NT2/D1 (cell line): ENCODE measurements around the gene CFAP65.

Source experiments
- DNase-seq: peaks from one replicate; pipeline ENCODE4 v3.0.0-alpha.2; 2011; ENCODE audit warnings: low read depth, low spot score
- H3K27me3 ChIP-seq: 2 replicates; pipeline ENCODE4 v1.6.0; 2011; ENCODE audit warnings: mild to moderate bottlenecking; ENCODE audit not compliant: insufficient read length, insufficient read depth
- H3K36me3 ChIP-seq: 2 replicates; pipeline ENCODE4 v1.6.1; 2011; ENCODE audit warnings: mild to moderate bottlenecking, low read length, mixed read lengths; ENCODE audit not compliant: insufficient read depth, insufficient read length
- H3K4me1 ChIP-seq: 2 replicates; pipeline ENCODE4 v1.5.1; 2011; ENCODE audit not compliant: insufficient read depth, insufficient read length
- H3K4me3 ChIP-seq: 2 replicates; pipeline ENCODE4 v1.5.1; 2011; ENCODE audit warnings: low read depth; ENCODE audit not compliant: insufficient read length
- H3K9ac ChIP-seq: 2 replicates; pipeline ENCODE4 v1.6.0; 2011; ENCODE audit warnings: low read depth; ENCODE audit not compliant: insufficient read length
- H3K9me3 ChIP-seq: 2 replicates; pipeline ENCODE4 v1.5.1; 2011; ENCODE audit warnings: mild to moderate bottlenecking, low read length; ENCODE audit not compliant: insufficient read depth
- SUZ12 ChIP-seq: IDR thresholded peaks from 2 replicates; pipeline ENCODE4 v1.6.1; 2011; ENCODE audit not compliant: insufficient read length, insufficient read depth; ENCODE audit errors: extremely low read depth
- YY1 ChIP-seq: IDR thresholded peaks from 2 replicates; pipeline ENCODE4 v1.6.1; 2011; ENCODE audit not compliant: insufficient read length, insufficient read depth
- ZNF274 ChIP-seq: IDR thresholded peaks from 2 replicates; pipeline ENCODE4 v1.6.1; 2011; ENCODE audit warnings: mild to moderate bottlenecking, low read depth, low read length

The CFAP65 gene

GRCh38 chr2:218985021-218985324 lies 56.3 kb downstream of the CFAP65 start, which contains the start of gene FEV:
Gene FEV, minus strand, starts transcription at chr2:218985184. Its CDS starts 109 bp downstream, at chr2:218985075.
- Histone ChIP-seq H3K27me3 (peaks cover 96% of the 10 kb centered on the region), H3K4me3 (peak within 1 kb of the TSS; percentile 41)

GRCh38 chr2:218984239-218985020 lies 56.9 kb downstream of the CFAP65 start:
- TF ChIP-seq YY1 (no peak), SUZ12 (peak; percentile 95), ZNF274 (no peak)
- Histone ChIP-seq H3K36me3 (no peaks in the 10 kb centered on the region), H3K4me1 (peaks cover 20% of the 10 kb centered on the region), H3K9me3 (no peaks in the 10 kb centered on the region), H3K9ac (peak overlapping the region; percentile 37), H3K4me3 (peak overlapping the region; percentile 41), H3K27me3 (peaks cover 95% of the 10 kb centered on the region)
- no peak for DNase-seq

More at GRCh38 chr2:218985021-218985324, 56.3 kb downstream of the CFAP65 start, which contains the start of gene FEV:
- TF ChIP-seq SUZ12: peak; percentile 92
- TF ChIP-seq YY1: no peak
- no peak for TF ChIP-seq ZNF274
- Histone ChIP-seq H3K4me1 (peaks cover 20% of the 10 kb centered on the region), H3K9ac (peak within 1 kb of the TSS; percentile 37), H3K36me3 (no peaks in the 10 kb centered on the region), H3K9me3 (no peaks in the 10 kb centered on the region)
- no peak for DNase-seq

- peaks cover 93% of the 10 kb centered on the region for H3K27me3 ChIP-seq
- peaks cover 22% of the 10 kb centered on the region for H3K4me1 ChIP-seq
- H3K4me3 ChIP-seq: no peak overlapping the region
Measured at GRCh38 chr2:218983934-218984238, 57.4 kb downstream of the CFAP65 start.

GRCh38 chr2:218983263-218983933 lies 57.9 kb downstream of the CFAP65 start:
- no peak overlapping the region for H3K4me3 ChIP-seq
- peaks cover 22% of the 10 kb centered on the region for H3K4me1 ChIP-seq

More at GRCh38 chr2:218983934-218984238, 57.4 kb downstream of the CFAP65 start:
- TF ChIP-seq ZNF274 (no peak), YY1 (no peak), SUZ12 (no peak)
- H3K9ac ChIP-seq: no peak overlapping the region
- no peaks in the 10 kb centered on the region for H3K9me3 ChIP-seq
- DNase-seq: no peak
- no peaks in the 10 kb centered on the region for H3K36me3 ChIP-seq

GRCh38 chr2:218982586-218983262 lies 58.6 kb downstream of the CFAP65 start:
- no peaks in the 10 kb centered on the region for H3K36me3 ChIP-seq
- H3K9ac ChIP-seq: peak overlapping the region; percentile 33
- no peak for DNase-seq
- H3K4me1 ChIP-seq: peaks cover 22% of the 10 kb centered on the region
- TF ChIP-seq SUZ12 (peak; percentile 94), ZNF274 (no peak)
- H3K27me3 ChIP-seq: peaks cover 91% of the 10 kb centered on the region
- no peaks in the 10 kb centered on the region for H3K9me3 ChIP-seq
- no peak overlapping the region for H3K4me3 ChIP-seq

More at GRCh38 chr2:218983263-218983933, 57.9 kb downstream of the CFAP65 start:
- H3K36me3 ChIP-seq: no peaks in the 10 kb centered on the region
- TF ChIP-seq SUZ12 (peak; percentile 77), YY1 (no peak)
- H3K9ac ChIP-seq: no peak overlapping the region
- no peak for DNase-seq
- H3K9me3 ChIP-seq: no peaks in the 10 kb centered on the region
- H3K27me3 ChIP-seq: peaks cover 93% of the 10 kb centered on the region

- Histone ChIP-seq H3K9me3 (no peaks in the 10 kb centered on the region), H3K9ac (peak overlapping the region; percentile 58), H3K36me3 (no peaks in the 10 kb centered on the region), H3K4me3 (peak overlapping the region; percentile 29), H3K4me1 (peaks cover 22% of the 10 kb centered on the region), H3K27me3 (peaks cover 91% of the 10 kb centered on the region)
- DNase-seq: no peak
- TF ChIP-seq YY1: no peak
- TF ChIP-seq SUZ12: peak; percentile 14
Measured at GRCh38 chr2:218981881-218982585, 59.3 kb downstream of the CFAP65 start.
